IPS-18a (cell line): ENCODE data around the gene AZGP1.
A peak's percentile ranks its signal among the peaks of the same experiment; 100 is the strongest.

ENCODE experiments used
- H3K27ac ChIP-seq: one replicate; pipeline ENCODE4 v1.5.1; 2013; ENCODE audit warnings: low read length
- H3K27me3 ChIP-seq: one replicate; pipeline ENCODE4 v1.6.1; 2013; ENCODE audit warnings: mild to moderate bottlenecking, low read length; ENCODE audit not compliant: control insufficient read depth, insufficient read depth
- H3K36me3 ChIP-seq: one replicate; pipeline ENCODE4 v1.6.1; 2013; ENCODE audit warnings: low read depth, low read length; ENCODE audit not compliant: control insufficient read depth
- H3K4me1 ChIP-seq: one replicate; pipeline ENCODE4 v1.6.1; 2013; ENCODE audit warnings: low read depth, low read length; ENCODE audit not compliant: control insufficient read depth
- H3K4me3 ChIP-seq: one replicate; pipeline ENCODE4 v1.5.1; 2013; ENCODE audit warnings: low read length
- H3K9ac ChIP-seq: one replicate; pipeline ENCODE4 v1.6.1; 2013; ENCODE audit warnings: mild to moderate bottlenecking, low read length, moderate library complexity
- H3K9me3 ChIP-seq: one replicate; pipeline ENCODE4 v1.6.1; 2013; ENCODE audit warnings: low read depth, low read length; ENCODE audit not compliant: control insufficient read depth

Gene AZGP1

GRCh38 chr7:99975782-99976521 lies at the start of gene AZGP1:
TSS of gene AZGP1 (minus strand) at chr7:99976031. CDS start at chr7:99976020, 11 bp downstream.
- no peaks in the 10 kb centered on the region for H3K9me3 ChIP-seq
- no peak within 1 kb of the TSS for H3K27ac ChIP-seq
- H3K4me1 ChIP-seq: no peaks in the 10 kb centered on the region
- H3K9ac ChIP-seq: no peak within 1 kb of the TSS
- H3K36me3 ChIP-seq: no peaks in the 10 kb centered on the region
- H3K4me3 ChIP-seq: no peak within 1 kb of the TSS
- H3K27me3 ChIP-seq: no peaks in the 10 kb centered on the region

- Histone ChIP-seq H3K4me1 (no peaks in the 10 kb centered on the region), H3K27ac (no peak overlapping the region), H3K27me3 (no peaks in the 10 kb centered on the region), H3K4me3 (no peak overlapping the region), H3K36me3 (peaks cover 45% of the 10 kb centered on the region), H3K9ac (no peak overlapping the region), H3K9me3 (no peaks in the 10 kb centered on the region)
These were observed 48.3 kb upstream of the AZGP1 start for GRCh38 chr7:100024020-100024619.

GRCh38 chr7:100023526-100023925 lies 47.7 kb upstream of the AZGP1 start:
- peaks cover 49% of the 10 kb centered on the region for H3K36me3 ChIP-seq
- H3K27ac ChIP-seq: no peak overlapping the region
- H3K9ac ChIP-seq: no peak overlapping the region
- no peaks in the 10 kb centered on the region for H3K4me1 ChIP-seq
- H3K4me3 ChIP-seq: no peak overlapping the region
- H3K9me3 ChIP-seq: no peaks in the 10 kb centered on the region
- H3K27me3 ChIP-seq: no peaks in the 10 kb centered on the region

- Histone ChIP-seq H3K27ac (no peak overlapping the region), H3K9me3 (no peaks in the 10 kb centered on the region), H3K4me3 (no peak overlapping the region), H3K4me1 (no peaks in the 10 kb centered on the region), H3K36me3 (peaks cover 49% of the 10 kb centered on the region), H3K27me3 (no peaks in the 10 kb centered on the region), H3K9ac (no peak overlapping the region)
These were observed 46.8 kb upstream of the AZGP1 start for GRCh38 chr7:100022621-100023020.

GRCh38 chr7:100021297-100021696 lies 45.5 kb upstream of the AZGP1 start:
- Histone ChIP-seq H3K27ac (no peak overlapping the region), H3K9ac (no peak overlapping the region), H3K36me3 (peaks cover 41% of the 10 kb centered on the region), H3K27me3 (no peaks in the 10 kb centered on the region), H3K4me3 (no peak overlapping the region), H3K4me1 (peaks cover 6% of the 10 kb centered on the region), H3K9me3 (no peaks in the 10 kb centered on the region)

GRCh38 chr7:100019908-100020307 lies 44.1 kb upstream of the AZGP1 start:
- no peak overlapping the region for H3K27ac ChIP-seq

GRCh38 chr7:100017875-100018274 lies 42.0 kb upstream of the AZGP1 start:
- peaks cover 12% of the 10 kb centered on the region for H3K36me3 ChIP-seq
- H3K9me3 ChIP-seq: no peaks in the 10 kb centered on the region
- H3K9ac ChIP-seq: no peak overlapping the region
- H3K27me3 ChIP-seq: no peaks in the 10 kb centered on the region
- peaks cover 10% of the 10 kb centered on the region for H3K4me1 ChIP-seq
- H3K4me3 ChIP-seq: no peak overlapping the region
- H3K27ac ChIP-seq: no peak overlapping the region

More at GRCh38 chr7:100019908-100020307, 44.1 kb upstream of the AZGP1 start:
- no peak overlapping the region for H3K4me3 ChIP-seq
- peaks cover 27% of the 10 kb centered on the region for H3K36me3 ChIP-seq
- no peaks in the 10 kb centered on the region for H3K27me3 ChIP-seq
- H3K4me1 ChIP-seq: peaks cover 10% of the 10 kb centered on the region
- no peaks in the 10 kb centered on the region for H3K9me3 ChIP-seq
- H3K9ac ChIP-seq: no peak overlapping the region

GRCh38 chr7:100017300-100017699 lies 41.5 kb upstream of the AZGP1 start:
- peaks cover 9% of the 10 kb centered on the region for H3K36me3 ChIP-seq
- no peak overlapping the region for H3K4me3 ChIP-seq
- peaks cover 10% of the 10 kb centered on the region for H3K4me1 ChIP-seq
- H3K9me3 ChIP-seq: no peaks in the 10 kb centered on the region
- H3K27ac ChIP-seq: no peak overlapping the region
- no peak overlapping the region for H3K9ac ChIP-seq
- H3K27me3 ChIP-seq: no peaks in the 10 kb centered on the region

- Histone ChIP-seq H3K9ac (peak overlapping the region; percentile 97), H3K36me3 (peaks cover 6% of the 10 kb centered on the region), H3K27me3 (no peaks in the 10 kb centered on the region), H3K4me1 (peaks cover 10% of the 10 kb centered on the region), H3K4me3 (peak overlapping the region; percentile 93), H3K9me3 (no peaks in the 10 kb centered on the region), H3K27ac (peak overlapping the region; percentile 82)
These were observed 40.5 kb upstream of the AZGP1 start for GRCh38 chr7:100016215-100016901.

- no peaks in the 10 kb centered on the region for H3K9me3 ChIP-seq
- H3K27ac ChIP-seq: peak within 1 kb of the TSS; percentile 82
- peak within 1 kb of the TSS; percentile 93 for H3K4me3 ChIP-seq
These were observed 39.7 kb upstream of the AZGP1 start, which contains the start of gene ZKSCAN1 for GRCh38 chr7:100015232-100016214. TSS of gene ZKSCAN1 (plus strand) at chr7:100015596. CDS start at chr7:100023507, 7,911 bp downstream.

GRCh38 chr7:100013328-100013676 lies 37.5 kb upstream of the AZGP1 start:
- Histone ChIP-seq H3K9me3 (no peaks in the 10 kb centered on the region), H3K27me3 (no peaks in the 10 kb centered on the region), H3K4me1 (peaks cover 10% of the 10 kb centered on the region), H3K36me3 (no peaks in the 10 kb centered on the region), H3K4me3 (no peak overlapping the region), H3K27ac (no peak overlapping the region), H3K9ac (no peak overlapping the region)

More at GRCh38 chr7:100015232-100016214, 39.7 kb upstream of the AZGP1 start, which contains the start of gene ZKSCAN1:
- H3K4me1 ChIP-seq: peaks cover 10% of the 10 kb centered on the region
- no peaks in the 10 kb centered on the region for H3K27me3 ChIP-seq
- H3K9ac ChIP-seq: peak within 1 kb of the TSS; percentile 97
- peaks cover 6% of the 10 kb centered on the region for H3K36me3 ChIP-seq
